DOHH2 (cell line): ENCODE data around the gene AK8.

Experiments used
- CTCF ChIP-seq: fragments of 200-600 bp; sonication (generic); IDR thresholded peaks from one replicate; pipeline ENCODE4 v1.5.1; 2014; ENCODE audit warnings: antibody characterized with exemption, mild to moderate bottlenecking, low read depth, low read length; ENCODE audit not compliant: poor library complexity, severe bottlenecking
- EZH2phosphoT487 ChIP-seq: fragments of 200-600 bp; sonication (generic); IDR thresholded peaks from 2 replicates; pipeline ENCODE4 v1.6.1; 2017; ENCODE audit warnings: borderline replicate concordance, mild to moderate bottlenecking, antibody characterized with exemption, low read length, moderate library complexity, mixed read lengths

- no peak for TF ChIP-seq CTCF
- TF ChIP-seq EZH2phosphoT487: no peak
Measured at GRCh38 chr9:132896906-132897305, 18.8 kb upstream of the AK8 start.
